COR-L47 (cell line): Measurements from ENCODE around the gene FKTN.

Experiments used
- DNase-seq: peaks from one replicate; lab custom pipeline; 2025; lab: John Stamatoyannopoulos, UW

The FKTN gene

DNA sequence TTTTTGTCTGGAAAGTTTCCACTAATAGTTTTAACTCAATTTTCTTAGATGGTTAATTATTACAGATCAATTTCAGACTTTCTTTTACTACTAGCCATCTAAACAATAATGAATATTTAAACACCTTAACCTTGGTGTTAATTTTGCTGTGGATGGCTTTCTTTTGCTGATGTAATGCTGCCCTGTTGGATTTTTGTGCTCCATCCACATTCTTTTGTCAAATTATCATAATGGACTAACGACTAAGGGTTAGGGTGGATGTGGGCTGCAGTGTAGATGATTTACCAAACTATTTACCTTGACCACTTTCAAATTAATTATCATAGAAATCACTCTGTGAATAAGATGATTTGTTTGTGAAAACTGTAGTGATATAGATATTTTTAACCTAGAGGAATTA lies 120.8 kb downstream of the FKTN start:
- DNase-seq, result no peak

DNA sequence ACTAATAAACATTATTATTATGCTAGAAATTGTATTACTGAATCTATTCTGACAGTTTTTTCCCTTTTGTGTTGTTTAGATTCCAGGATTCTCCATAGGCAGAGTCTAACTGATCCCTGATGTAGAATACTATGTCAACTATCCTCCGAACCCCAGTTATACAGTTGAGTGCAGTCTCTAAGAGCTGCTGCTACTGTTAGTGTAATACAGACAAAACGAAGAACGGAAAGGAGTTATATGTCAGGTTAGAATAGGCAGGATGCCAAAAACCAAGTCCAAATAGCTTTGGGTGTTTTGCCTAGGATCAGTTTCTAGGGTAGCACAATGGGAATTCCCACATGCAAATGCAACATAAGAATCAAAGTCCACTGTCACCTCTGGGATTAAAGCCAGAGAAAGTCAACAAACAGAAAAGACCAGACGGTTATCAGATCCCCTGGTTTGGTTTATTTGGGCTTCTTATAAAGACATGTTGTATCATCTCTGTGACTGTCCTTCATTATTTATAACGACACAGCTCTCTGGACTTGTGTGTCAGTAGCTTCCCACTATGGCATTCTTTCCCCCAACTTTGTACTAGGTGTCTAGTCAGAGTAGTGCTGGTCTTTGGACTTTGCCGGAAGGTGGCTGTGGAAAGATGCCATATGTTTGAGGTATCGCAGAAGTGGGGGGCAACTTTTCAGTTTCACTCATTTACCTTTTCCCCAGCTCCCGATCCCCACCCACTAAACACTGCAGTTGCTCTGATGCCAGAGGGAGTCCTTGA lies 121.5 kb downstream of the FKTN start:
- DNase-seq, result peak; percentile 19

DNA sequence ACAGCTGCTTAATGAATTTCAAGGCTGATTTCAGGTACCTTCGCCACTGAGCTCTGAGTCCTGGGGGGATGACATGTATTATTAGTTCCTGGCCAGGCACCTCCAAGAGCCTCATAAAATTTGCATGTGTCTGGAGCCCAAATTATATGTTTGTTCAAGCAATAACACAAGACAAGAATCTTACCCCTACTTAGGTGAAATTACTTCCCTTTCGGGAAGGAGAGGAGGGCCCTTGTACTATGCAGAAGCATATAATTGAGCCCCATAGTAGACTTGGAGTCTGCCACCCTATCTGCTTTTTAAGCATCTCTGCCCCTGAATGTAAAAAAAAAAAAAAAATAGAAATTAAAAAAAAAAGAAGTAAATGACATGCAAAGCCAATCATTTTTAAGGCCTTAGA lies 123.4 kb downstream of the FKTN start:
- DNase-seq, result no peak

DNA sequence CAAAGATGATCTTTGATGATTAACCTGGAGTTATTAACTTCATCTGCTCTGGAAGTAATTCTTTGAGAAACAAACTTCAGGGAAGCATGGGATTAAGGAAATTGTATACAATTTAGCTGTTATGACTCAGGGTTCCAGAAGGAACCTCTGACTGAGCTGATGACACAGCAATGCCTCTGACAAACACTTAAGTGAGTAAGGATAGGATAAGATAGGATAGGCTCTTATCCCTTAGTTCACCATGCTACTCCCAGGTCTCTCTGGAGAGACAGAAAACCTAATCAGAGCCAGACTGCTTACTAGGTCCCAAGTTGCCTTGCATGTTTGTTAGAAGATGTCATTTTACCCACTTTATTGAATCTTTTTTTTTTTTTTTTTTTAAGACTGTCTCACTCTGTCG lies 123.8 kb downstream of the FKTN start:
- DNase-seq, result no peak

DNA sequence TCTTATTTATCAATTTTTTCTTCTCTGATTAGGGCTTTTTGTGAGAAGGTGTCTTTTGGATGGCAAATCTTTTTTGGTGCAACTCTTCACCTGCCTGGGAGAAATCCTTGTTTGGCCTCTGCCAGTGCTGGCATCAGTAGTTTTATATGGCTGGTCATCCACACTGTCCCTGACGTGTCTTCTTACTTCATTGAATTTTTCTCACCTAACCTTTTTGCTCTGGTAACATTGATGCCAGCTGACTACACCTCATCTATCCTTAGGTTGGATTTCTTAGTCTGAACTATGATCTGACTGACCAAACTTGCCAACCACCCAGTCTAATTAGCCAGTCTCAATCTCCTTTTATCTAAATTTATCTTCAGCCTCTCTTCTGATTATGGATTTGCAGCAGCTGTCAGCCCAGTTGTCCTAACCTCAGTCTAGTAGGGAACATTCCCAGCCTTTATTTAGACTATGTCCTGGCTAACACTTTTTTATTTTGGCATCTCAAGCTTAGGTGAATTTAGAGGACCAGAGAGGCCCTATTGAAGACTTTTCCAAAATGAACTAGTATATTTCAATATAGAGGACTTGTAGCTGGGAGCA lies 125.9 kb downstream of the FKTN start:
- no peak for DNase-seq

DNA sequence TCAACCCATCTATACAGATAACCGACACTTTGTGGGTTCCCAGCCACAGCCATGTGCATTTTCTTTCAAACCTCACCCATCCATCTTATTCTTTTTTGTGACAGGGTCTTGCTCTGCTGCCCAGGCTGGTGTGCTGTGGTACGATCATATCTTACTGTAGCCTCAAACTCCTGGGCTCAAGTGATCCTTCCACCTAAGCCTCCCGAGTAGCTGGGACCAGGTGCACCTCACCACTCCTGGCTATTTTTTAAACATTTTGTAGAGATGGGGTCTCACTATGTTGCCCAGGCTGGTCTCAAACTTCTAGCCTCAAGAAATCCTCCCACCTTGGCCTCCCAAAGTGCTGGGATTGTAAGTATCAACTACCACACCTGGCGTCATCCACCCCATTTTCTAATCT lies 129.0 kb downstream of the FKTN start:
- DNase-seq, result no peak
